AG09309 (cell line): ENCODE results near the gene STIMATE.

Experiments used
- DNase-seq: peaks from one replicate; pipeline ENCODE4 v3.0.0-alpha.2; 2010; ENCODE audit warnings: low read depth
- H3K4me3 ChIP-seq: 2 replicates; pipeline ENCODE4 v1.5.1; 2011; ENCODE audit warnings: mild to moderate bottlenecking, low read depth, low read length, moderate library complexity; ENCODE audit not compliant: control insufficient read depth
- TF ChIP-seq, protein P1 (sequence below): IDR thresholded peaks from 2 replicates; pipeline ENCODE4 v1.5.1; 2011; ENCODE audit warnings: mild to moderate bottlenecking, low read depth, low read length, inconsistent platforms; ENCODE audit not compliant: insufficient read depth, control insufficient read depth; ENCODE audit errors: missing control alignments

Gene STIMATE

GRCh38 chr3:52882377-52882776 is 15.0 kb downstream of the STIMATE start:
- TF ChIP-seq, protein P1, sequence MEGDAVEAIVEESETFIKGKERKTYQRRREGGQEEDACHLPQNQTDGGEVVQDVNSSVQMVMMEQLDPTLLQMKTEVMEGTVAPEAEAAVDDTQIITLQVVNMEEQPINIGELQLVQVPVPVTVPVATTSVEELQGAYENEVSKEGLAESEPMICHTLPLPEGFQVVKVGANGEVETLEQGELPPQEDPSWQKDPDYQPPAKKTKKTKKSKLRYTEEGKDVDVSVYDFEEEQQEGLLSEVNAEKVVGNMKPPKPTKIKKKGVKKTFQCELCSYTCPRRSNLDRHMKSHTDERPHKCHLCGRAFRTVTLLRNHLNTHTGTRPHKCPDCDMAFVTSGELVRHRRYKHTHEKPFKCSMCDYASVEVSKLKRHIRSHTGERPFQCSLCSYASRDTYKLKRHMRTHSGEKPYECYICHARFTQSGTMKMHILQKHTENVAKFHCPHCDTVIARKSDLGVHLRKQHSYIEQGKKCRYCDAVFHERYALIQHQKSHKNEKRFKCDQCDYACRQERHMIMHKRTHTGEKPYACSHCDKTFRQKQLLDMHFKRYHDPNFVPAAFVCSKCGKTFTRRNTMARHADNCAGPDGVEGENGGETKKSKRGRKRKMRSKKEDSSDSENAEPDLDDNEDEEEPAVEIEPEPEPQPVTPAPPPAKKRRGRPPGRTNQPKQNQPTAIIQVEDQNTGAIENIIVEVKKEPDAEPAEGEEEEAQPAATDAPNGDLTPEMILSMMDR, result no peak
- no peak for DNase-seq
- no peak overlapping the region for H3K4me3 ChIP-seq

- H3K4me3 ChIP-seq, result no peak overlapping the region
- TF ChIP-seq, protein P1, result no peak
- DNase-seq, result no peak
Measured at GRCh38 chr3:52881871-52882270, 15.5 kb downstream of the STIMATE start.

DNA sequence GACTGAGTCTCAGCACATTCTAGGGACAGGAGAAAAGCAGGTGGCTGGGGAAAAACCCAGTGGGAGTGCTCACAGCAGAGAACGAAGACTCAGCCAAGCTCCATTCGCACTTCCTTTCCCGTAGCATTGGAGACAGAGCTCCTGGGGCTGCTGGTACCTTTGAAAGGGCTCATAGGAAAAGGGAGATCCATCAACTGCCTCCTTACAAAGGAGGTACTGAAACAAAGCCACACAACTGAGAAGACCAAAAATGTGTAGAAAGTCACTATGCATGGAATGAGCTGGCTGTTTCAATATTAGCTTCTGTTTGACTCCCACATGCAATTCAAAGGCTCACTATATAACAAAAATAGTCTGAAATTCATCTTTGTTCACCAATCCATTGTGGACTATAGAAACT is 16.9 kb downstream of the STIMATE start:
- no peak overlapping the region for H3K4me3 ChIP-seq
- TF ChIP-seq, protein P1, result no peak
- DNase-seq, result no peak

GRCh38 chr3:52880047-52880446 is 17.3 kb downstream of the STIMATE start:
- DNase-seq, result no peak
- TF ChIP-seq, protein P1, result no peak
- no peak overlapping the region for H3K4me3 ChIP-seq

- TF ChIP-seq, protein P1, result no peak
- no peak overlapping the region for H3K4me3 ChIP-seq
- no peak for DNase-seq
Measured at GRCh38 chr3:52879581-52879980, 17.8 kb downstream of the STIMATE start.

DNA sequence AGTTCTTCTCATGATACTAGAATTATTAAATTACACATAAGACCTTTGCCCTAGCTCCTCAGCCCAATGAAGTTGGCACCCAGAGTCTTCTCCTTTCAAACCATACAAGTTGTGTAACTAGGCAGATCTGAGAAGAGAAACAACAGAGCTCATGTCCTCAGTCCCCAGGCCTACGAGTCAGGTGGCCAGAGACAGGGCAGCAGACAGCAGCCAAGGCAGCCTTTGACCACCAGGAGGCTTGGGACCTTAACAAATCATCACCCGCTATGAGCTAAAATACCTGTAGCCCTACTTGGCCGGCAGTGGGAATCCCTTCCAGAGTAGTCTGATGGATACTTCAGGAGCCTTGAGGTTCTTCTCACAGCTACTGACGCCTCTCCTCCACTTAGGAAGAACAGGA is 18.3 kb downstream of the STIMATE start:
- no peak for DNase-seq
- H3K4me3 ChIP-seq, result no peak overlapping the region
- TF ChIP-seq, protein P1, result no peak

- TF ChIP-seq, protein P1, result no peak
- H3K4me3 ChIP-seq, result no peak overlapping the region
- no peak for DNase-seq
Measured at GRCh38 chr3:52877085-52877484, 20.3 kb downstream of the STIMATE start.
